CD4-positive, alpha-beta T cell treated with Interferon alpha-2 for 1 hour (primary cell): ENCODE results near the gene TMEM229B.

ENCODE experiments used
- DNase-seq, 2 donors: peaks; one replicate each; pipeline ENCODE4 v3.0.0-alpha.2; 2020 to 2022

The TMEM229B gene

DNA sequence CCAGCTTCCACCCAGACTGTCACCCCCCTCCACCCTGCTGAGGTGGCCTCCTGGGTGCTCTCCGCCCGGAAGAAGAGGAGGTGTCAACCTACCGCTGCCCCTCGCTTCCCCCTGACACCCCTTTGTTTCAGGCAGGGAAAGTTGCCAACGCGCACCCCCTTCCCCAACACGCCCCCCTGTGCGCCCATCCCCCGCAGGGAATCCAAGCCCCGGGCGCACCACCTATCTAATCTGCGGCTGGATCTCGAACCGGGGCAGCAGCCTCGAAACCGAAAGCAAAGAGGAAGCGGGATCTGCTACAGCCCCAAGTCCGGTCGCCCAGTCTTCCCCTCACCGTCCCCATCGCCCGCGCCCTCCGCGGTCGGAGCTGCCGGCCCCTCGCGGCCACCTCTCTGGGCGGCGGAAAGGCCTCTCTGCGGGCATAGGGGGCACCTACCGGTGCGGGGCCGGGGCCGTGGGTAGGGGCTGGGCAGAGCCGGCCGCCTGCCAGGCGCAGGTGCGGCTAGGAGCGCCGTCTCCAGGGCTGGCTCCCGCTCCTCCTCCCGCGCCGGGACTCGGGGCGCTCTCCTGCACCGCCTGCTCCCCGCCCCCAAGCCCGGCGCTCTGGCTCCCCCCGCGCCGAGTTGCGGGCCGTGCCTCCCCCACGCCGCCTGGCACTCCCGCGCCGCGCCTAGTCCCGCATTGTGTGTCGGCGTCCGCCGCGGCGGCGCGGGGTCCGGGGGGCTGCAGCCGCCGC lies 26.3 kb upstream of the TMEM229B start:
- DNase-seq, result peak; percentile 41 to 63

- no peak for DNase-seq
Measured at GRCh38 chr14:67514203-67514607, 25.7 kb upstream of the TMEM229B start.

DNA sequence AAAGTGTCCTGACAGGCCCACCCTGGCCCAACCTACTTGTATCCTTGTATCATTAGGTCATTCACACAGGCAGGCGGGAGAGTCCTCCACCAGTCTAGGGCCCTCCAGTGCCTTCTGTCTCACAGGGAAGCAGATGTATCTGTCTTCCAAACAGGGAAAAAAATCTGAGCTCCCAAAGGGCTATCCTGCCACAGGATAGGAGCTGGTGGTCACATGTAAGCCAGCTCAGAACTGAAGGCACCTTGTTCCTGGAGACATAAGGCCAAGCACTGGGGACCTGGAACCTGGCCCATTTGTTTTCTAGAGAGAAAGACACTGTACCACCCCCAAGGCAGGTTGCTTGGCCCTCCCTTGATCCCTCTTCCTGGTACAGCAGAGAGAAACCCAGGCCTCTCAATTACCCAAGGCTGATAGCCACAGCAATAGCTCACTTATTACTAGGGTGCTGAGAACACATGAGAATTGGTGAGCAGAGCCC lies 25.1 kb upstream of the TMEM229B start:
- DNase-seq, result no peak

GRCh38 chr14:67512463-67513310 lies 24.2 kb upstream of the TMEM229B start:
- DNase-seq, result no peak

GRCh38 chr14:67510836-67511235 lies 22.3 kb upstream of the TMEM229B start:
- no peak for DNase-seq

DNA sequence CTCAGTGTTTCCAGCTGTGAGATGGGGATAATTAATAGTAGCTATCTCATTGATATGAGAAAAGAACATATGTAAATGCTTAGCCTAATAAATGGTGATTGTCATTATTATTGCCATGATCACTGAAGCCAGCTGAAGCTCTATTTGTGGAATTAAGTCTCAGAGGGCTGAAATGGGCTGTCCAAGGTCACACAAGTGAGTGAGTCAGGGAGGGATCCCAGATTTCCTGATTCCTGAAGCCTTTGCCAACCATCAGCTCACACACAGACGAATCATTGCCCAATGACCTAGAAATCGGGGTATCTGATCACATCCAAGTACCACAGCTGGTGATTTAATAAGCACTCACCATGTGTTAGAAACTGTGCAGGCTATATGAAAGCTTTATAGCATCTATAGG lies 21.6 kb upstream of the TMEM229B start:
- DNase-seq, result no peak

GRCh38 chr14:67508956-67509355 lies 20.4 kb upstream of the TMEM229B start:
- no peak for DNase-seq

DNA sequence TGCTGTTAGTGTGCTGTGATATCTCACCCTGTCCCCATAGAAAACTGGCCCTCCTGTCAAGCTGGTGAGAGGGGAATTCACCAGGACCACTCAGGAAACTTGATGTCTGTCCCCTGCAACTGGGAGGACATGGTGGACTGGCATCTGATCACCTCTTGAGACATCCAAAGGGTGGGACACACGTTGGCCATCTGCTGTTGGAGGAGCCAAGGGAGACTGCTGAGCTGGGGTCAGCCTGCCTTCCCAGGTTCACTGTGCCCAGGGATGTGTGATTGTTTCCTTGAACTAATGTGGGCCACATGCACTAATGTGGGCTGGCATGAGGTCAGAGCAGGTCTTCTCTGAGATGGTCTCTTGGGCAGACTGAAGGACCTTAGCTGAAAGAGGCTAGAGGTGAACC lies 16.7 kb upstream of the TMEM229B start:
- DNase-seq, result no peak

- DNase-seq, result no peak
Measured at GRCh38 chr14:67503331-67503730, 14.8 kb upstream of the TMEM229B start.

DNA sequence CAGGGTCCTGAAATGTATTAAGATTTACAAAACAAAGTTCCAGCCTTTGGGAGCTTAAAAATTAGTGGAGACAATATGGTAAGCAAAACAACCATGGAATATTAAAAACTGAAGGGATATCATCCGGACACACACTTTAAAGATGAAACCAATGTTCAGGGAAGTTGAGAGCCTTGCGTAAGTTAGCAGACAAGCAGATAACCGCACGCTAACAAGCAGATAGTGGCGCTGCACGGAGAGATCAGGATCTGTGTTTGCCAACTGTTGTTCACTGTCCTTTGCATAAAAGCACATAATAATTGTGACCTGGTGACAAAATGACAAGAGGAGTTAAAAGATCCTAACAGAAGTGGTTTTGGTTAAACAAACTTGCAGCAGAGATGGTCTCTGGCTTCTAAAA lies 14.3 kb upstream of the TMEM229B start:
- no peak for DNase-seq

- DNase-seq, result no peak
Measured at GRCh38 chr14:67501670-67502069, 13.1 kb upstream of the TMEM229B start.

GRCh38 chr14:67500981-67501380 lies 12.5 kb upstream of the TMEM229B start:
- DNase-seq, result no peak

GRCh38 chr14:67497716-67498115 lies 9.2 kb upstream of the TMEM229B start:
- DNase-seq, result no peak

DNA sequence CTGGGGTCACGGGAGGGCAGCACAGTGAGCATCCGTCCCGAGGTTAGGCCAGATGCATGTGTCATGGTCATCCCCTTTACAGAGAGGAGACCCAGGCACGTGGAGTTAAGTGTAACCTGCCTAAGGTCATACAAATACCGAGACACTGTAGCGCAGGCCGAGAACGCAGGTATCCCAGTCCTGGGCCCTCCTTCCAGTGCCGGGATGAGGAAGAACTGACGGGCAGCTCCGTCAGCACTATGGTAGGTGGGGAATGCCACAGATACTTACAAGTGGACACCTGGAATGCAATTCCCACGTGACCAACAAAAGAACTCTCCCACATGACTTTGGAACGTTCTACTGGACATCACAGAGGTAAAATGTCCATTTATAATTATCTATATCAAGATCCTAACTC lies 8.7 kb upstream of the TMEM229B start:
- DNase-seq, result no peak

DNA sequence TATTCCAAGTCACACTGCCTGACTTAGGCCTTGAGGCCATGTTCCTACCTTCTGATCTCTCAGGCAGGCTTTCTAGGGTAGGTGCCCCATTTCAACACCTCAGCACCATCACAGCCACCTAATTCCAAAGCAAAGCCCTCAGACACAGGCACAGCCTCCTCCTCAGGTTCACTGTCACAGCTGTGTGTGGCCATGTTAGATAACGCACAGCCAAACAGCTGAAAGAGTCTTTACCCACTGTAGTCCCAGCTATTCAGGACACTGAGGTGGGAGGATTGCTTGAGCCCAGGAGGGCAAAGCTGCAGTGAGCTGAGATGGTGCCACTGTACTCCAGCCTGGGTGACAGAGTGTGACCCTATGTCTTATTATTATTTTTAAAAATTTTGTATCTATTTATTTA lies 7.3 kb upstream of the TMEM229B start:
- DNase-seq, result no peak

DNA sequence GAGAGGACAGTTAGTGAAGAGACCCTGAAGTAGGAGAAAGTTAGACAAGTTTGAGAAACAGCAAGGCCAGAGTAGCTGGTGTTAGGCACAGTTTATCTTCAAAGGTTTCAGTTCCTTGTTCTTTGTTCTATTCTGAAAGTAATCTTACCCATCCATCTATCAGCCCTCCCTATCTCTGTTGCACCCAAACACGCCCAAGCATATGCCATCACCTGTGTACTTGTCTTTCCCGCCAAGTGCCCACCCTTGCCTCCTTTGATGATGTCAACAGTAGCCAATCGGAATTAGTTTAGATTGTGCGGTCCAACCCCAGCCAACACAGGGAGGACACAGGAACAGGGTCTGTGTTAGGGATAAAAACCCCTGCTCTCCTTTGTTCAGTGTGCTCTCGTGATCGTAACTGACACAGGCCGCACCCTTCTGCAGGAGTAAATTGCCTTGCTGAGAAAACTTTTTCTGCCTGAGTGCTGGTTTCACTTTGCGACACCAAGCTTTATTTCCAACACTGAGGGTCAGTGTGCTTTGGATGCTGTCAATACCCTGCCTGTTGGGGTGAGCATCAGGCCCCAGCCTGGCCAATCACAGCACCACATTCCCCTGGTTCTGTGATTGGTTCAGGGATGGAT lies 4.7 kb upstream of the TMEM229B start:
- DNase-seq, result no peak

GRCh38 chr14:67492538-67492937 lies 4.0 kb upstream of the TMEM229B start:
- DNase-seq, result no peak

GRCh38 chr14:67491741-67492507 lies 3.4 kb upstream of the TMEM229B start:
- no peak for DNase-seq

GRCh38 chr14:67491285-67491684 lies 2.8 kb upstream of the TMEM229B start:
- DNase-seq, result no peak

DNA sequence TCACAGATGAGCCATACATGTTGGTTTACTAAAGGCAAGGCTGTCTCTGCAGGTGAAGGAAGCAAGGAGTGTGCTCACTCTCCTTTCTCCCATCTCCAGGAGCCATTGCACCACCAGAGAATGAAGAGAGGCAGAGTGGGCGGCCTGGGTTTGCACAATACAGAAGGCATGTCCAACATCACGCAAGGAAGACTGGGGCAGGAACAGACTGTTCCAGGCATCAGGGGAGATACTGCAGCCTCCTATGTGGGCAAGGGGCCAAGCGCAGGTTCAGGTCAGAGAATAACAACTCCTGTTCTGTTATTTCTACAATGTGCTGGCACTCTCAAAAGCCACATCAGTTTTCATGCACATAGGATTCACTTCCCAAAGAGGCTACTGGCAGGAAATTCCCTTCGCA lies 1.7 kb upstream of the TMEM229B start:
- no peak for DNase-seq

GRCh38 chr14:67487332-67487731 lies 1.2 kb downstream of the TMEM229B start:
- DNase-seq, result no peak

DNA sequence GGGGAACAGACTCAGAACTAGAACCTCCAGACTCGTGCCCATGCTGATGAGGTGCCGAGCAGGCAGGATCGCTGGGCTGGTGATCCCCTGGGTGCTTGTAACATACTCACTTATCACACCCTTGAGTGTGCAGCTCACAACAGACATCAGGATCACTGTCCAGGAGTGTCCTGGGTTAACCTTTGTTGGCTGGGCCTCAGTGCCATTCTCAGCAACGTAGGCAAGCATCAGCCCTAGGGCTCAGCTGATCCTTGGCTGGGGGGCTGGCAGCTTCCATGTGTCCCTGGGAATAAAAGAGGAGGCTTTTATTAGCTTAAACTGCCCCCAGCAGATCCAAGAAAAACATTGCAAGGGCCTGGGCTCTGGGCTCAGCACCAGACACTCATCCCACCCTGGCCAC lies 1.6 kb downstream of the TMEM229B start:
- no peak for DNase-seq

DNA sequence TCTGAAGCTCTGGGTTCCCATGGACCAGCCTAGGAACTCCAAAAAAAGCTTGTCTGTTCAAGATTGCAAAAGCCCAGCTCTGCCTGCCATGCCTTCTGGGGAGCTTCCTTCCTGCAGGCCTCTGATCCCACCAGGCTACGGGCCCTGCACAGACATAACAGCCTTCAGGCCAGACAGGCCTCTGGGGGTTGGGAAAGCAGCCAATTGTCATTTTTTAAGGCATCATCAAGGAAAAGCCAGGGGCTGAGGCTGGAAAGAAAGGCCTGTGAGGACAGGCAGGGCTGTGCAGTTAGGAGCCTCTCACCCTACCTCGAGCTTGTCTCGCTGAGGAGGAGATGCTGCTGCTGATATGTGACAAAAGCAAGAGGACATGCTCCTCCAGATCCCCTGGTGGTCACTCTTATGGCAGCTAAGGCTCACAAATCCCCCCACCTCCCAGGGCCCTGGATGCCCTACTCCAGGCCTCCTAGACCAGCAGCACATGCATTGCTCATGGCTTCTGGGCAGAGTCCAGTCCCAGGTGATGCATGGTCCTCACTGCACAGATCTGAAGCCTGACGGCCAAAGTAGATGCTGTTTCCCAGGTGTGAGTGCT lies 2.9 kb downstream of the TMEM229B start:
- DNase-seq, result no peak
